BLaER1 (cell line): ENCODE results near the gene SETDB2.

ENCODE experiments used
- H3K27ac ChIP-seq: shearing (Covaris generic); formaldehyde crosslinking; 2 replicates; pipeline ENCODE4 v1.8.1; 2022
- H3K27me3 ChIP-seq: shearing (Covaris generic); formaldehyde crosslinking; 2 replicates; pipeline ENCODE4 v1.8.1; 2022
- H3K36me3 ChIP-seq: shearing (Covaris generic); formaldehyde crosslinking; 2 replicates; pipeline ENCODE4 v1.8.1; 2022
- H3K4me1 ChIP-seq: shearing (Covaris generic); formaldehyde crosslinking; 2 replicates; pipeline ENCODE4 v1.8.1; 2022
- H3K4me2 ChIP-seq: shearing (Covaris generic); formaldehyde crosslinking; 2 replicates; pipeline ENCODE4 v1.8.1; 2022
- H3K4me3 ChIP-seq: shearing (Covaris generic); formaldehyde crosslinking; 2 replicates; pipeline ENCODE4 v1.8.1; 2022
- H3K9ac ChIP-seq: shearing (Covaris generic); formaldehyde crosslinking; 2 replicates; pipeline ENCODE4 v1.8.1; 2022
- H3K9me3 ChIP-seq: shearing (Covaris generic); formaldehyde crosslinking; 2 replicates; pipeline ENCODE4 v1.8.1; 2022
- H4K20me1 ChIP-seq: shearing (Covaris generic); formaldehyde crosslinking; 2 replicates; pipeline ENCODE4 v1.8.1; 2022
- Cebpa-rat ChIP-seq: shearing (Covaris generic); IDR thresholded peaks from 2 replicates; pipeline ENCODE4 v1.8.1; 2022

SETDB2 gene

GRCh38 chr13:49409008-49409407, 35.1 kb upstream of the SETDB2 start:
- H3K27me3 ChIP-seq: no peaks in the 10 kb centered on the region
- H3K4me3 ChIP-seq: no peak overlapping the region
- no peak overlapping the region for H3K9ac ChIP-seq
- no peak for TF ChIP-seq Cebpa-rat
- H3K4me2 ChIP-seq: no peak overlapping the region
- H4K20me1 ChIP-seq: no peaks in the 10 kb centered on the region
- 0 out of 2 replicates have a peak, but pooled peaks cover 4% of the 10 kb centered on the region for H3K36me3 ChIP-seq
- no peak overlapping the region for H3K27ac ChIP-seq
- no peaks in the 10 kb centered on the region for H3K4me1 ChIP-seq
- H3K9me3 ChIP-seq: peaks cover 14% of the 10 kb centered on the region

GRCh38 chr13:49410006-49410405, 34.1 kb upstream of the SETDB2 start:
- no peak for TF ChIP-seq Cebpa-rat
- H3K4me2 ChIP-seq: no peak overlapping the region

GRCh38 chr13:49410477-49410876, 33.6 kb upstream of the SETDB2 start:
- H3K9ac ChIP-seq: no peak overlapping the region
- no peaks in the 10 kb centered on the region for H3K36me3 ChIP-seq
- no peaks in the 10 kb centered on the region for H3K27me3 ChIP-seq
- H3K27ac ChIP-seq: no peak overlapping the region
- no peak overlapping the region for H3K4me2 ChIP-seq
- no peaks in the 10 kb centered on the region for H3K9me3 ChIP-seq
- no peaks in the 10 kb centered on the region for H3K4me1 ChIP-seq
- no peak for TF ChIP-seq Cebpa-rat
- H4K20me1 ChIP-seq: no peaks in the 10 kb centered on the region
- no peak overlapping the region for H3K4me3 ChIP-seq

More at GRCh38 chr13:49410006-49410405, 34.1 kb upstream of the SETDB2 start:
- Histone ChIP-seq H3K9ac (no peak overlapping the region), H3K27me3 (no peaks in the 10 kb centered on the region), H3K36me3 (no peaks in the 10 kb centered on the region), H4K20me1 (no peaks in the 10 kb centered on the region), H3K4me3 (no peak overlapping the region), H3K4me1 (no peaks in the 10 kb centered on the region), H3K9me3 (peaks cover 4% of the 10 kb centered on the region), H3K27ac (no peak overlapping the region)

- H3K36me3 ChIP-seq: no peaks in the 10 kb centered on the region
- no peak for TF ChIP-seq Cebpa-rat
- no peak overlapping the region for H3K27ac ChIP-seq
- H3K4me2 ChIP-seq: no peak overlapping the region
- H3K9me3 ChIP-seq: no peaks in the 10 kb centered on the region
- H3K27me3 ChIP-seq: no peaks in the 10 kb centered on the region
- H4K20me1 ChIP-seq: no peaks in the 10 kb centered on the region
- no peaks in the 10 kb centered on the region for H3K4me1 ChIP-seq
- H3K9ac ChIP-seq: no peak overlapping the region
- H3K4me3 ChIP-seq: no peak overlapping the region
Observed at GRCh38 chr13:49411353-49411752, 32.7 kb upstream of the SETDB2 start.

- no peaks in the 10 kb centered on the region for H4K20me1 ChIP-seq
- H3K4me2 ChIP-seq: no peak overlapping the region
- H3K9me3 ChIP-seq: no peaks in the 10 kb centered on the region
- no peak overlapping the region for H3K27ac ChIP-seq
- H3K4me3 ChIP-seq: no peak overlapping the region
- no peaks in the 10 kb centered on the region for H3K4me1 ChIP-seq
- no peaks in the 10 kb centered on the region for H3K27me3 ChIP-seq
- H3K36me3 ChIP-seq: no peaks in the 10 kb centered on the region
- no peak for TF ChIP-seq Cebpa-rat
- no peak overlapping the region for H3K9ac ChIP-seq
Observed at GRCh38 chr13:49412749-49413148, 31.3 kb upstream of the SETDB2 start.

GRCh38 chr13:49417161-49417560, 26.9 kb upstream of the SETDB2 start:
- H4K20me1 ChIP-seq: no peaks in the 10 kb centered on the region
- H3K9ac ChIP-seq: no peak overlapping the region
- no peak for TF ChIP-seq Cebpa-rat
- H3K9me3 ChIP-seq: no peaks in the 10 kb centered on the region
- H3K27me3 ChIP-seq: no peaks in the 10 kb centered on the region
- peaks cover 7% of the 10 kb centered on the region for H3K4me1 ChIP-seq
- H3K27ac ChIP-seq: no peak overlapping the region
- no peaks in the 10 kb centered on the region for H3K36me3 ChIP-seq
- H3K4me3 ChIP-seq: no peak overlapping the region
- no peak overlapping the region for H3K4me2 ChIP-seq

- Histone ChIP-seq H4K20me1 (no peaks in the 10 kb centered on the region), H3K4me3 (no peak overlapping the region), H3K4me2 (0 out of 2 replicates have a peak overlapping the region, but pooled peaks have one; percentile 10), H3K9ac (no peak overlapping the region), H3K4me1 (peaks cover 7% of the 10 kb centered on the region), H3K9me3 (no peaks in the 10 kb centered on the region), H3K27me3 (no peaks in the 10 kb centered on the region), H3K36me3 (no peaks in the 10 kb centered on the region), H3K27ac (no peak overlapping the region)
- no peak for TF ChIP-seq Cebpa-rat
Observed at GRCh38 chr13:49418206-49418605, 25.9 kb upstream of the SETDB2 start.

- no peak overlapping the region for H3K4me2 ChIP-seq
- no peak for TF ChIP-seq Cebpa-rat
- H3K9me3 ChIP-seq: no peaks in the 10 kb centered on the region
- H3K4me3 ChIP-seq: no peak overlapping the region
- H3K4me1 ChIP-seq: peaks cover 7% of the 10 kb centered on the region
- no peaks in the 10 kb centered on the region for H3K36me3 ChIP-seq
- H3K27ac ChIP-seq: no peak overlapping the region
- no peak overlapping the region for H3K9ac ChIP-seq
- no peaks in the 10 kb centered on the region for H3K27me3 ChIP-seq
- no peaks in the 10 kb centered on the region for H4K20me1 ChIP-seq
Observed at GRCh38 chr13:49419276-49419675, 24.8 kb upstream of the SETDB2 start.

GRCh38 chr13:49421391-49421790, 22.7 kb upstream of the SETDB2 start:
- Histone ChIP-seq H3K9ac (no peak overlapping the region), H4K20me1 (no peaks in the 10 kb centered on the region), H3K36me3 (no peaks in the 10 kb centered on the region), H3K9me3 (no peaks in the 10 kb centered on the region), H3K4me2 (no peak overlapping the region), H3K27ac (no peak overlapping the region), H3K4me1 (peaks cover 7% of the 10 kb centered on the region), H3K4me3 (no peak overlapping the region), H3K27me3 (no peaks in the 10 kb centered on the region)
- TF ChIP-seq Cebpa-rat: no peak

GRCh38 chr13:49424011-49424560, 20.0 kb upstream of the SETDB2 start:
- H3K4me2 ChIP-seq: no peak overlapping the region
- no peaks in the 10 kb centered on the region for H3K27me3 ChIP-seq
- peaks cover 19% of the 10 kb centered on the region for H3K36me3 ChIP-seq
- H3K4me1 ChIP-seq: no peaks in the 10 kb centered on the region
- no peaks in the 10 kb centered on the region for H4K20me1 ChIP-seq
- no peak overlapping the region for H3K9ac ChIP-seq
- no peak overlapping the region for H3K27ac ChIP-seq
- TF ChIP-seq Cebpa-rat: no peak
- H3K4me3 ChIP-seq: no peak overlapping the region
- H3K9me3 ChIP-seq: no peaks in the 10 kb centered on the region
